Mononuclear cell (primary cell): ENCODE measurements around the gene LRRC8E. TPM values are rescaled to one million over a fixed set of nuclear protein-coding genes. Genes with fewer than 3 reads are reported as not detected.

Experiments
- H3K27me3 ChIP-seq: 2 replicates; pipeline ENCODE4 v1.6.0; 2011; ENCODE audit warnings: low read length, control low read depth; ENCODE audit not compliant: insufficient read depth
- H3K4me1 ChIP-seq: 2 replicates; pipeline ENCODE4 v1.5.1; 2011; ENCODE audit warnings: mild to moderate bottlenecking, low read length, control low read depth; ENCODE audit not compliant: insufficient read depth
- H3K4me3 ChIP-seq: 2 replicates; pipeline ENCODE4 v1.5.1; 2011; ENCODE audit warnings: mild to moderate bottlenecking, low read length, moderate library complexity
- H3K9me3 ChIP-seq: 2 replicates; pipeline ENCODE4 v1.5.1; 2011; ENCODE audit warnings: low read depth, mild to moderate bottlenecking, control low read depth, low read length
- total RNA-seq: library from RNA; depleted of rRNA; stranded (reverse); fragments of >200 nt; gene quantifications from one replicate; pipeline ENCODE4 v1.2.3, GENCODE V29; 2012

Gene LRRC8E
- total RNA-seq, result not detected

DNA sequence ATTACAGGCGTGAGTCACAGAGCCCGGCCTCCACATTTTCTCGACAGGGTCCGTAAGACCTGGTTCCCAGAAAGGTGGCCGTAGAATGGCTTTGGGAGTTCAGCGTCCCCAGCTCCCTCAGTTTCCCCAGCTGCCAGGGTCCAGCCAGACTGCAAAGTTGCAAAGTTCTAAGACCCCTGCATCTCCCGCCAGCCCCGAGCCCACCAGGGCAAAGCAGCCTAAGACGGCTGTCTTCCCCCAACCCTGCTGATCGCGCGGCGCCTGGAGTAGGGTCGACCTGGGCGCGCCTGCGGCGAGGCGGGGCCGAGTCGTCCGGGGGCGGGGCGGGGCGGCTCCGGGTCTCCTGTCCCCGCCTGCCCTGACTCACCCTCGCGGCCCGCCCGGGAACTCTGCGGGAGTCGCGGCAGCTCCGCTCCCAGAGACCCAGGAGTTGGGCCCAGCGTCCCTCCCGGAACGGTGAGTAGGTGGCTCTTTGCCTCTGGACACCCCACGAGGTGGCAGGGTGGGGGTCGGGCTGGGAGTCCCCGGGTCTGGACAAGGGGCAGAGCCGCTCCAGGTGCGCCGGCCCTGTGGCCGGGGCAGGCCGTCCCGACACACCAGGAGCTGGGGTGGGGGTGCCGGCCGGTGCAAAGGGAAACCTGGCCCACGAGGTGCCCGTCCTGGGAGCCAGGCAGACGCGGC lies at the start of gene LRRC8E:
Gene LRRC8E, plus strand, starts transcription at position 366 of the 681 bp plus-strand sequence. CDS start 7,094 bp downstream, outside the sequence.
- Histone ChIP-seq H3K9me3 (no peaks in the 10 kb centered on the region), H3K27me3 (peaks cover 6% of the 10 kb centered on the region), H3K4me1 (peaks cover 3% of the 10 kb centered on the region), H3K4me3 (no peak within 1 kb of the TSS)

GRCh38 chr19:7839476-7839875 lies 48.8 kb upstream of the LRRC8E start:
- Histone ChIP-seq H3K4me1 (no peaks in the 10 kb centered on the region), H3K27me3 (no peaks in the 10 kb centered on the region), H3K9me3 (no peaks in the 10 kb centered on the region), H3K4me3 (no peak overlapping the region)

- Histone ChIP-seq H3K9me3 (no peaks in the 10 kb centered on the region), H3K27me3 (no peaks in the 10 kb centered on the region), H3K4me1 (no peaks in the 10 kb centered on the region), H3K4me3 (no peak overlapping the region)
Observed at GRCh38 chr19:7840629-7841028, 47.7 kb upstream of the LRRC8E start.

GRCh38 chr19:7841751-7842660 lies 46.3 kb upstream of the LRRC8E start:
- H3K4me3 ChIP-seq, result no peak overlapping the region
- H3K27me3 ChIP-seq, result no peaks in the 10 kb centered on the region
- H3K9me3 ChIP-seq, result no peaks in the 10 kb centered on the region
- H3K4me1 ChIP-seq, result no peaks in the 10 kb centered on the region

- Histone ChIP-seq H3K27me3 (no peaks in the 10 kb centered on the region), H3K4me3 (no peak overlapping the region), H3K4me1 (no peaks in the 10 kb centered on the region), H3K9me3 (no peaks in the 10 kb centered on the region)
Observed at GRCh38 chr19:7842661-7843294, 45.5 kb upstream of the LRRC8E start.

DNA sequence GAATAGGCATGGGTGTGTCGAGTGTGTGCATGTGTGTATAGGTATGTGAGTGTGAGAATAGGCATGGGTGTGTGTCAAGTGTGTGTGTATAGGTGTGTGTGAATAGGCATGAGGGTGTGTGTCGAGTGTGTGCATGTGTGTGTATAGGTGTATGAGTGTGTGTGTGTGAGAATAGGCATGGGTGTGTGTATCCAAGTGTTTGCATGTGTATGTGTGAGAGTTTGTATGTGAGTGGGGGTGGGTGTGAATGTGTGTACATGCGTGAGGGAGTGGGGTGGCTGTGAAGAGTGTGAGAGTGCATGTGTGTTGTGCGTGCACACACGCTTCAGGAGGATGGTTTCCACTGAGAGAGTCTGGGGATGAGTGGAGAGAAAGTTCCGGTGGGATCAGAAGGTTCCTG lies 44.8 kb upstream of the LRRC8E start:
- H3K4me3 ChIP-seq, result no peak overlapping the region
- H3K9me3 ChIP-seq, result no peaks in the 10 kb centered on the region
- no peaks in the 10 kb centered on the region for H3K4me1 ChIP-seq
- no peaks in the 10 kb centered on the region for H3K27me3 ChIP-seq

DNA sequence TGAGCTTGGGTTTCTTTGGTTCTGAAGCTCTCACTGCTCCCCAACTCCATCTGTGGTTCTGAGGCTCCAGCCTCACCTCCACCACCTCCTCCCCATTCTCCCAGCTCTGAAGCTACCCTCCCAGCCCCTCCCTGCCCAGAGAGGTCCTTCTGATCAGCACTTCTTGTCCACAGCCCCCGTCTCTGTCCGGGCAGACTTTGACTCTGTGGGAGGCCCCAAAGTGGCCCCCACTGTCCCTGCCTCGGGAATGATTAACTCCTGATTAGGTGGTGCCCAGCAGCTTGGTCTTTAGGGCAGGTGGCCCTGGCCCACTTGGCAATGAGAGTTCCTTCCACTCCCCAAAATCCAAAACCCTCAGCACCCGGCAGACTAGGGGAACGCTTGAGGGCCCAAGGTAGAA lies 43.9 kb upstream of the LRRC8E start:
- Histone ChIP-seq H3K4me3 (no peak overlapping the region), H3K27me3 (no peaks in the 10 kb centered on the region), H3K4me1 (no peaks in the 10 kb centered on the region), H3K9me3 (no peaks in the 10 kb centered on the region)

DNA sequence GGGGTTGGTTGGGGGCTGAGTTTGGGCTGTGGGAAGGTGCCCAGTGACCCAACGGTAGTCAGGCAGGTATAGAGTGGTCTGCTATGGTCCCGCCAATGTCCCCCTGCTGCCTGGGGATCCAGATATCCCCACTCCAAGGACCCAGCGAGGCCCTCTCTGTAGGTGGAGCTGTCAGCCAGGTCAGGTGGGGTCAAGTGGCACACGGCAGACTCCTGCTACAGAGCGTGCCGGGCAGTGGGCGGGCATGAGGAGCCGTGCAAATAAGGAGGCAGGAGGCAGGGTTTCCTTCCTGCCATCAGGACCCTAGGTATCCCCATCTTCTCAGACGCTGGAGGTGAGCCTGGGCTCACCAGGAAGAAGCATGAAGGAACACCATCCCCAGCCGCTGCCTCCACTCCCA lies 43.4 kb upstream of the LRRC8E start:
- H3K9me3 ChIP-seq, result no peaks in the 10 kb centered on the region
- no peaks in the 10 kb centered on the region for H3K4me1 ChIP-seq
- H3K4me3 ChIP-seq, result no peak overlapping the region
- H3K27me3 ChIP-seq, result no peaks in the 10 kb centered on the region

DNA sequence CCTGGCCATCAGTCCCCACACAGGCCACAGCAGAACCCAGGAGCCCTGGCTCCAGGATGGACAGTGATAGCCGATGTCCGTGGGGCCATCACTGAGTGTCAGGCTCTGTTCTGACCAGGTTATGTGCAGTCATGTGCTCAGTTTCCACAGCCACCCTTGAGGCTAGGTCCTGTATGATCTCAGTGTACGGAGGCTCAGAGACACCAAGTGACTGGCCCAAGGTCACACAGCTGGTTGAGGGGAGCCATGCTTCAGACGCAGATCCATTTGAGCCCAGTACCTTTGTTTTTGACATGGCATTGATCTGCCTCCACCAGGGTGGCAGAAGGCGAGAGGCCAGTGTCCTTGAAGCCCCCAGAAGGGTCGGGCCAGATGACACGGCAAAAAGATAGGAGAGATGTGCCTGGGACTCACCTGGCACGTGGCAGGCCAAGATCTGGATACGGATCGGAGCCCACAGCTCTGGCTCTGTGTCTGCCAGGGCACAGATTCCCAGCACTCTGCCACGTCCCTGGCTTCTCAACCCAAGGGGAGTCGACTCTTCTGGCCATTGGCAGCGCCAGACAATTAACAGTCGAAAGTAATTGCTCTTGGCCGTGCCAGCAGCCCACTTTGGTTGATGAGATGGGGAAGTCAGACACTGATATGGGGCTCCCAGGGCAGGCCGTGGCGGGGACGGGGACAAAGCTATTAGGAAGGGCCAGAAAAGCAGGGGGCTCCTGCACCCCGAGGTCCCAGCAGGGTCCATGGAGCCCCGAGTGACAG lies 42.7 kb upstream of the LRRC8E start:
- Histone ChIP-seq H3K9me3 (no peaks in the 10 kb centered on the region), H3K4me1 (no peaks in the 10 kb centered on the region), H3K4me3 (no peak overlapping the region), H3K27me3 (no peaks in the 10 kb centered on the region)

- H3K4me1 ChIP-seq, result no peaks in the 10 kb centered on the region
- no peaks in the 10 kb centered on the region for H3K27me3 ChIP-seq
- no peak overlapping the region for H3K4me3 ChIP-seq
- H3K9me3 ChIP-seq, result no peaks in the 10 kb centered on the region
Observed at GRCh38 chr19:7846155-7846646, 42.1 kb upstream of the LRRC8E start.

DNA sequence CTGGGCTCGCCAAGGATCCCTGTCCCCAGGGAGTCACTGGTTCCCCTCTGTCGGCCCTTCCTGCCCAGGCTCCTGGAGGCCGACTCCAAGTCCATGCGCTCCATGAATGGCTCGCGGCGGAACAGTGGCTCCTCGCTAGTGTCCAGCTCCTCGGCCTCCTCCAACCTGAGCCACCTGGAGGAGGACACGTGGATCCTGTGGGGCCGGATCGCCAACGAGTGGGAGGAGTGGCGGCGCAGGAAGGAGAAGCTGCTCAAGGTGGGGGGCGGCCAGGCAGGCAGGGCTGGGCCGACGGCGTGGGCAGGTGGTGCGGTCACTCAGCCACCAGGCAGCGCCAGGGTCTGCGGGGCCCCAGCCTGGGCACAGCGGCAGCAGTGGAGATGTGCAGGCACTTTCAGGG lies 40.6 kb upstream of the LRRC8E start:
- Histone ChIP-seq H3K9me3 (no peaks in the 10 kb centered on the region), H3K4me1 (no peaks in the 10 kb centered on the region), H3K27me3 (no peaks in the 10 kb centered on the region), H3K4me3 (no peak overlapping the region)

GRCh38 chr19:7848779-7849457 lies 39.4 kb upstream of the LRRC8E start:
- Histone ChIP-seq H3K27me3 (no peaks in the 10 kb centered on the region), H3K4me3 (no peak overlapping the region), H3K4me1 (peaks cover 5% of the 10 kb centered on the region), H3K9me3 (no peaks in the 10 kb centered on the region)

- Histone ChIP-seq H3K4me1 (peaks cover 5% of the 10 kb centered on the region), H3K9me3 (no peaks in the 10 kb centered on the region), H3K27me3 (no peaks in the 10 kb centered on the region), H3K4me3 (no peak overlapping the region)
Observed at GRCh38 chr19:7849631-7849999, 38.7 kb upstream of the LRRC8E start.
